Mammary epithelial cell (primary cell): Measurements from ENCODE around the gene CCL26.

Source experiments
- EZH2 ChIP-seq: IDR thresholded peaks from 2 replicates; pipeline ENCODE4 v1.6.1; 2012; ENCODE audit warnings: low read length, inconsistent platforms, borderline replicate concordance
- TF ChIP-seq, protein P1 (sequence below), 2 donors: IDR thresholded peaks in 1 of 2; conservative IDR thresholded peaks in 1 of 2; 2 replicates each; pipeline ENCODE4 v1.5.1; 2011 to 2012; ENCODE audit warnings: inconsistent platforms in 2 of 2, low read length in 2 of 2, mild to moderate bottlenecking in 2 of 2, control low read depth in 1 of 2, low read depth in 1 of 2; ENCODE audit not compliant: insufficient read depth in 1 of 2; ENCODE audit errors: extremely low read depth in 1 of 2

DNA sequence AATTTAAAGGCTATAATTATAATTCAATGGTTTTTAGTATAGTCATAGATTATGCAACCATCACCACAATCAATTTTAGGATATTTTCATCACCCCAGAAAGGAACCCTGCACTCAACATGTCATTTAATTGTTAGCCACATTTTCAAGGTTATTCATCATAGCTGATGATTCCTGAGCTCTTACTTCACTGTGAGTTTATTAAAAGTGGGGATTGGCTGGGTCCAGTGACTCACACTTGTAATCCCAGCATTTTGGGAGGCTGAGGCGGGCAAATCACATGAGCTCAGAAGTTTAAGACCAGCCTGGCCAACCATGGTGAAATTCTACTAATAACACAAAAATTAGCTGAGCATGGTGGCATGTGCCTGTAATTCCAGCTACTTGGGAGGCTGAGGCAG is 787 bp downstream of the CCL26 start:
- TF ChIP-seq, protein P1, sequence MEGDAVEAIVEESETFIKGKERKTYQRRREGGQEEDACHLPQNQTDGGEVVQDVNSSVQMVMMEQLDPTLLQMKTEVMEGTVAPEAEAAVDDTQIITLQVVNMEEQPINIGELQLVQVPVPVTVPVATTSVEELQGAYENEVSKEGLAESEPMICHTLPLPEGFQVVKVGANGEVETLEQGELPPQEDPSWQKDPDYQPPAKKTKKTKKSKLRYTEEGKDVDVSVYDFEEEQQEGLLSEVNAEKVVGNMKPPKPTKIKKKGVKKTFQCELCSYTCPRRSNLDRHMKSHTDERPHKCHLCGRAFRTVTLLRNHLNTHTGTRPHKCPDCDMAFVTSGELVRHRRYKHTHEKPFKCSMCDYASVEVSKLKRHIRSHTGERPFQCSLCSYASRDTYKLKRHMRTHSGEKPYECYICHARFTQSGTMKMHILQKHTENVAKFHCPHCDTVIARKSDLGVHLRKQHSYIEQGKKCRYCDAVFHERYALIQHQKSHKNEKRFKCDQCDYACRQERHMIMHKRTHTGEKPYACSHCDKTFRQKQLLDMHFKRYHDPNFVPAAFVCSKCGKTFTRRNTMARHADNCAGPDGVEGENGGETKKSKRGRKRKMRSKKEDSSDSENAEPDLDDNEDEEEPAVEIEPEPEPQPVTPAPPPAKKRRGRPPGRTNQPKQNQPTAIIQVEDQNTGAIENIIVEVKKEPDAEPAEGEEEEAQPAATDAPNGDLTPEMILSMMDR (conservative IDR thresholded peaks at IDR 0.05 in 1 of 2, IDR thresholded peaks at IDR 0.05 in 1 of 2; ENCODE audit: extremely low read depth in 1 of 2, insufficient read depth in 1 of 2, low read depth in 1 of 2, low read length in 2 of 2): no peak
- TF ChIP-seq EZH2: no peak
